GM12891 (cell line): ENCODE measurements around the gene PAN3.

ENCODE experiments used
- POLR2A ChIP-seq: IDR thresholded peaks from 2 replicates; pipeline ENCODE4 v1.6.1; 2011; ENCODE audit warnings: low read depth, low read length, control low read depth
- POLR2AphosphoS5 ChIP-seq: IDR thresholded peaks from 2 replicates; pipeline ENCODE4 v1.6.1; 2011; ENCODE audit warnings: low read depth, low read length, control low read depth
- POU2F2 ChIP-seq: IDR thresholded peaks from 2 replicates; pipeline ENCODE4 v1.6.1; 2011; ENCODE audit warnings: low read depth, mild to moderate bottlenecking, control low read depth, low read length, moderate library complexity
- SPI1 ChIP-seq: IDR thresholded peaks from 2 replicates; pipeline ENCODE4 v1.6.1; 2011; ENCODE audit warnings: low read depth, low read length, control low read depth
- TAF1 ChIP-seq: IDR thresholded peaks from 2 replicates; pipeline ENCODE4 v1.6.1; 2011; ENCODE audit warnings: low read depth, low read length, control low read depth

- TF ChIP-seq POLR2AphosphoS5, result no peak
- TF ChIP-seq POLR2A, result no peak
- no peak for TF ChIP-seq TAF1
- no peak for TF ChIP-seq SPI1
- no peak for TF ChIP-seq POU2F2
Observed at GRCh38 chr13:28333204-28333881, 195.0 kb downstream of the PAN3 start.
